Measurements from ENCODE around the gene NPC1L1.

DNA sequence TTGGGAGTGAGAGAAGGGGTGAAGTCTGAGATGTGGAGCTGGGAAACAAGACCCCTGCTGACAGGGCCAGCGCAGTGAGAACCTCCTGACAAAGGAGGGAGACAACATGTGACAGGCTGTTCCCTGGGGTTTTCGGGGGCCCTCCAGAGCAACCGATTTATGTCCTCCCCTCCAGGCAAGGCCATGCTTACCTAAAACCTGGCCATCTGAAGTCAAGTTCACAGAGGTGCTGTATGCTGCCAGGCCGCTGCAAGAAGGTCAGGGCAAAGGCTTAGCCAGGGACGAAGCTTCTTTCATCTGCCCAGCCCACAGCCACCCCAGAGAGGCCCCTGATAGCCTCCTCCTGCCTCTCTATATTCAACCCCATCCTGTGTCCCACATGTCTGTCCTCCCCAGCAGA, 20.6 kb downstream of the NPC1L1 start:
- TF ChIP-seq POLR2A (IDR thresholded peaks at IDR 0.05): no peak
- TF ChIP-seq, protein P1, sequence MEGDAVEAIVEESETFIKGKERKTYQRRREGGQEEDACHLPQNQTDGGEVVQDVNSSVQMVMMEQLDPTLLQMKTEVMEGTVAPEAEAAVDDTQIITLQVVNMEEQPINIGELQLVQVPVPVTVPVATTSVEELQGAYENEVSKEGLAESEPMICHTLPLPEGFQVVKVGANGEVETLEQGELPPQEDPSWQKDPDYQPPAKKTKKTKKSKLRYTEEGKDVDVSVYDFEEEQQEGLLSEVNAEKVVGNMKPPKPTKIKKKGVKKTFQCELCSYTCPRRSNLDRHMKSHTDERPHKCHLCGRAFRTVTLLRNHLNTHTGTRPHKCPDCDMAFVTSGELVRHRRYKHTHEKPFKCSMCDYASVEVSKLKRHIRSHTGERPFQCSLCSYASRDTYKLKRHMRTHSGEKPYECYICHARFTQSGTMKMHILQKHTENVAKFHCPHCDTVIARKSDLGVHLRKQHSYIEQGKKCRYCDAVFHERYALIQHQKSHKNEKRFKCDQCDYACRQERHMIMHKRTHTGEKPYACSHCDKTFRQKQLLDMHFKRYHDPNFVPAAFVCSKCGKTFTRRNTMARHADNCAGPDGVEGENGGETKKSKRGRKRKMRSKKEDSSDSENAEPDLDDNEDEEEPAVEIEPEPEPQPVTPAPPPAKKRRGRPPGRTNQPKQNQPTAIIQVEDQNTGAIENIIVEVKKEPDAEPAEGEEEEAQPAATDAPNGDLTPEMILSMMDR (IDR thresholded peaks at IDR 0.05): no peak

Measured in esophagus squamous epithelium (tissue), 4 donors.